ENCODE data around the gene IFT122.

IFT122 gene

DNA sequence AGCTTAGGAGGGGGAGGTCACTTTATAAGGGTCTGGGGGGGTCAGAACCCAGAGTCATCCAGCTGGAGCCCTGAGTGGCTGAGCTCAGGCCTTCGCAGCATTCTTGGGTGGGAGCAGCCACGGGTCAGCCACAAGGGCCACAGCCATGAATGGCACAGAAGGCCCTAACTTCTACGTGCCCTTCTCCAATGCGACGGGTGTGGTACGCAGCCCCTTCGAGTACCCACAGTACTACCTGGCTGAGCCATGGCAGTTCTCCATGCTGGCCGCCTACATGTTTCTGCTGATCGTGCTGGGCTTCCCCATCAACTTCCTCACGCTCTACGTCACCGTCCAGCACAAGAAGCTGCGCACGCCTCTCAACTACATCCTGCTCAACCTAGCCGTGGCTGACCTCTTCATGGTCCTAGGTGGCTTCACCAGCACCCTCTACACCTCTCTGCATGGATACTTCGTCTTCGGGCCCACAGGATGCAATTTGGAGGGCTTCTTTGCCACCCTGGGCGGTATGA is 88.6 kb downstream of the IFT122 start, which contains the start of gene RHO:
Gene RHO, plus strand, starts transcription at position 51 of the 512 bp plus-strand sequence. Its CDS starts 95 bp downstream, at position 146.
- Histone ChIP-seq H3K4me3 (replicated peaks; ENCODE audit: low read depth, low read length) (no peak within 1 kb of the TSS), H3K27me3 (replicated peaks; ENCODE audit: control insufficient read depth, insufficient read depth, low read length) (no peaks in the 10 kb centered on the region; the same call in 1 of the 2 replicates), H3K36me3 (ENCODE audit: control insufficient read depth, insufficient read depth, low read length) (no peaks in the 10 kb centered on the region)
- DNase-seq (ENCODE audit: extremely low read depth, insufficient read length), result no peak
- TF ChIP-seq CTCF (IDR thresholded peaks at IDR 0.05; ENCODE audit: insufficient read depth, low read length, poor library complexity, severe bottlenecking), result no peak

- Histone ChIP-seq H3K4me3 (replicated peaks; ENCODE audit: low read depth, low read length) (no peak overlapping the region), H3K36me3 (ENCODE audit: control insufficient read depth, insufficient read depth, low read length) (no peaks in the 10 kb centered on the region), H3K27me3 (replicated peaks; ENCODE audit: control insufficient read depth, insufficient read depth, low read length) (no peaks in the 10 kb centered on the region; the same call in 1 of the 2 replicates)
- no peak for DNase-seq (ENCODE audit: extremely low read depth, insufficient read length)
- TF ChIP-seq CTCF (IDR thresholded peaks at IDR 0.05; ENCODE audit: insufficient read depth, low read length, poor library complexity, severe bottlenecking), result no peak
Measured at GRCh38 chr3:129529436-129530210, 89.6 kb downstream of the IFT122 start.

- no peak for TF ChIP-seq CTCF (IDR thresholded peaks at IDR 0.05; ENCODE audit: insufficient read depth, low read length, poor library complexity, severe bottlenecking)
- H3K27me3 ChIP-seq (replicated peaks; ENCODE audit: control insufficient read depth, insufficient read depth, low read length), result no peaks in the 10 kb centered on the region; the same call in 1 of the 2 replicates
- no peaks in the 10 kb centered on the region for H3K36me3 ChIP-seq (ENCODE audit: control insufficient read depth, insufficient read depth, low read length)
- H3K4me3 ChIP-seq (replicated peaks; ENCODE audit: low read depth, low read length), result no peak overlapping the region
- DNase-seq (ENCODE audit: extremely low read depth, insufficient read length), result no peak
Measured at GRCh38 chr3:129530251-129530791, 90.3 kb downstream of the IFT122 start.

DNA sequence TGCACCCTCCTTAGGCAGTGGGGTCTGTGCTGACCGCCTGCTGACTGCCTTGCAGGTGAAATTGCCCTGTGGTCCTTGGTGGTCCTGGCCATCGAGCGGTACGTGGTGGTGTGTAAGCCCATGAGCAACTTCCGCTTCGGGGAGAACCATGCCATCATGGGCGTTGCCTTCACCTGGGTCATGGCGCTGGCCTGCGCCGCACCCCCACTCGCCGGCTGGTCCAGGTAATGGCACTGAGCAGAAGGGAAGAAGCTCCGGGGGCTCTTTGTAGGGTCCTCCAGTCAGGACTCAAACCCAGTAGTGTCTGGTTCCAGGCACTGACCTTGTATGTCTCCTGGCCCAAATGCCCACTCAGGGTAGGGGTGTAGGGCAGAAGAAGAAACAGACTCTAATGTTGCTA is 90.8 kb downstream of the IFT122 start:
- no peaks in the 10 kb centered on the region for H3K36me3 ChIP-seq (ENCODE audit: control insufficient read depth, insufficient read depth, low read length)
- no peaks in the 10 kb centered on the region; the same call in 1 of the 2 replicates for H3K27me3 ChIP-seq (replicated peaks; ENCODE audit: control insufficient read depth, insufficient read depth, low read length)
- no peak overlapping the region for H3K4me3 ChIP-seq (replicated peaks; ENCODE audit: low read depth, low read length)
- no peak for DNase-seq (ENCODE audit: extremely low read depth, insufficient read length)
- TF ChIP-seq CTCF (IDR thresholded peaks at IDR 0.05; ENCODE audit: insufficient read depth, low read length, poor library complexity, severe bottlenecking), result no peak

DNA sequence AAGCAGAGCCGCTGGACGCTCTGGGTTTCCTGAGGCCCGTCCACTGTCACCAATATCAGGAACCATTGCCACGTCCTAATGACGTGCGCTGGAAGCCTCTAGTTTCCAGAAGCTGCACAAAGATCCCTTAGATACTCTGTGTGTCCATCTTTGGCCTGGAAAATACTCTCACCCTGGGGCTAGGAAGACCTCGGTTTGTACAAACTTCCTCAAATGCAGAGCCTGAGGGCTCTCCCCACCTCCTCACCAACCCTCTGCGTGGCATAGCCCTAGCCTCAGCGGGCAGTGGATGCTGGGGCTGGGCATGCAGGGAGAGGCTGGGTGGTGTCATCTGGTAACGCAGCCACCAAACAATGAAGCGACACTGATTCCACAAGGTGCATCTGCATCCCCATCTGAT is 91.7 kb downstream of the IFT122 start:
- TF ChIP-seq CTCF (IDR thresholded peaks at IDR 0.05; ENCODE audit: insufficient read depth, low read length, poor library complexity, severe bottlenecking), result no peak
- H3K4me3 ChIP-seq (replicated peaks; ENCODE audit: low read depth, low read length), result no peak overlapping the region
- no peaks in the 10 kb centered on the region for H3K36me3 ChIP-seq (ENCODE audit: control insufficient read depth, insufficient read depth, low read length)
- H3K27me3 ChIP-seq (replicated peaks; ENCODE audit: control insufficient read depth, insufficient read depth, low read length), result no peaks in the 10 kb centered on the region; the same call in 1 of the 2 replicates
- no peak for DNase-seq (ENCODE audit: extremely low read depth, insufficient read length)
